H1 (cell line): ENCODE data around the gene INPP4B. TPM values are rescaled to one million over a fixed set of nuclear protein-coding genes. Genes with fewer than 3 reads are reported as not detected.

ENCODE experiments used
- CTCF ChIA-PET: fragments of 300-600 bp; sonication (Branson Sonifier 250); formaldehyde crosslinking; loops from one replicate; lab custom pipeline; 2021; ENCODE audit not compliant: partially characterized antibody; lab: Charles Lee
- POLR2A ChIA-PET: fragments of 300-600 bp; sonication (Branson Sonifier 250); formaldehyde crosslinking; loops from one replicate; lab custom pipeline; 2021; ENCODE audit warnings: inconsistent platforms; ENCODE audit not compliant: partially characterized antibody; lab: Charles Lee
- DNase-seq, 2 experiments: peaks; one replicate each; pipeline versions ENCODE4 v3.0.0 to v3.0.0-alpha.2; 2010 to 2022; ENCODE audit warnings: low spot score in 2 of 2, low read depth in 1 of 2, mixed read lengths in 1 of 2
- FAIRE-seq: peaks from 2 replicates; lab custom pipeline; 2011; peaks lifted over from hg19 to GRCh38; lab: Jason Lieb, UNC
- H2AFZ ChIP-seq: 2 replicates; pipeline ENCODE4 v1.8.1; 2012; ENCODE audit warnings: low read length, inconsistent platforms
- H2AK5ac ChIP-seq: 2 replicates; pipeline ENCODE4 v1.6.1; 2013; ENCODE audit warnings: low read depth, low read length
- H2BK120ac ChIP-seq: replicated peaks from 2 replicates; pipeline ENCODE3; 2013; ENCODE audit warnings: low read depth, low read length, inconsistent platforms
- H2BK12ac ChIP-seq: 2 replicates; pipeline ENCODE4 v1.6.1; 2013; ENCODE audit warnings: low read depth, low read length
- H2BK15ac ChIP-seq: 2 replicates; pipeline ENCODE4 v1.6.1; 2013; ENCODE audit warnings: low read length
- H2BK20ac ChIP-seq: 2 replicates; pipeline ENCODE4 v1.6.1; 2013; ENCODE audit warnings: low read length
- H2BK5ac ChIP-seq: 2 replicates; pipeline ENCODE4 v1.6.1; 2013; ENCODE audit warnings: low read depth, low read length
- H3K14ac ChIP-seq: 2 replicates; pipeline ENCODE4 v1.6.1; 2013; ENCODE audit warnings: inconsistent platforms; ENCODE audit not compliant: insufficient read length
- H3K18ac ChIP-seq: 2 replicates; pipeline ENCODE4 v1.6.1; 2013; ENCODE audit warnings: low read length; ENCODE audit errors: extremely low read depth
- H3K23ac ChIP-seq: 2 replicates; pipeline ENCODE4 v1.6.1; 2013; ENCODE audit warnings: inconsistent platforms; ENCODE audit not compliant: insufficient read length
- H3K23me2 ChIP-seq: 2 replicates; pipeline ENCODE4 v1.6.1; 2013; ENCODE audit warnings: low read depth, low read length
- H3K27ac ChIP-seq: 2 replicates; pipeline ENCODE4 v1.6.1; 2011; ENCODE audit warnings: low read depth, low read length, inconsistent platforms
- H3K27me3 ChIP-seq, 4 experiments: replicated peaks in 1 of 4; 1 replicate in 1 of 4; 2 replicates in 3 of 4; pipeline versions ENCODE4 v1.6.1 to v1.8.1; 2011 to 2013; ENCODE audit warnings: low read length in 3 of 4, mild to moderate bottlenecking in 3 of 4, inconsistent platforms in 2 of 4, mixed read lengths in 2 of 4, moderate library complexity in 1 of 4; ENCODE audit not compliant: control insufficient read depth in 3 of 4, insufficient read depth in 3 of 4; ENCODE audit errors: extremely low read depth in 1 of 4
- H3K36me3 ChIP-seq, 4 experiments: 2 replicates each; pipeline versions ENCODE4 v1.6.1 to v1.8.1; 2011 to 2013; ENCODE audit warnings: mild to moderate bottlenecking in 4 of 4, low read length in 3 of 4, moderate library complexity in 2 of 4, control low read depth in 1 of 4, inconsistent platforms in 1 of 4; ENCODE audit not compliant: insufficient read depth in 4 of 4, control insufficient read depth in 2 of 4
- H3K4ac ChIP-seq: replicated peaks from 2 replicates; pipeline ENCODE3; 2013; ENCODE audit warnings: low read length, low read depth, mixed read lengths, inconsistent platforms; ENCODE audit not compliant: insufficient read length
- H3K4me1 ChIP-seq, 4 experiments: replicated peaks in 1 of 4; 1 replicate in 1 of 4; 2 replicates in 3 of 4; pipeline versions ENCODE4 v1.6.1 to v1.8.1; 2011 to 2013; ENCODE audit warnings: low read length in 3 of 4, inconsistent platforms in 2 of 4, mixed read lengths in 1 of 4; ENCODE audit not compliant: insufficient read depth in 4 of 4, control insufficient read depth in 3 of 4
- H3K4me2 ChIP-seq, 2 experiments: 2 replicates each; pipeline versions ENCODE4 v1.6.1 to v1.8.1; 2011 to 2013; ENCODE audit warnings: low read depth in 2 of 2, low read length in 2 of 2, control low read depth in 1 of 2, inconsistent platforms in 1 of 2, mild to moderate bottlenecking in 1 of 2; ENCODE audit not compliant: insufficient read depth in 1 of 2
- H3K4me3 ChIP-seq, 4 experiments: fragments of 200-600, 300-600 bp in 1 of 4; sonication (generic), shearing (Covaris generic), sonication (Bioruptor Twin) in 1 of 4; 2 replicates each; pipeline versions ENCODE4 v1.5.1 to v1.8.1; 2011 to 2016; ENCODE audit warnings: low read length in 4 of 4, low read depth in 3 of 4, control low read depth in 2 of 4, inconsistent platforms in 2 of 4, mild to moderate bottlenecking in 2 of 4, mixed read lengths in 1 of 4, moderate library complexity in 1 of 4; ENCODE audit not compliant: insufficient read depth in 2 of 4; ENCODE audit errors: extremely low read depth in 1 of 4
- H3K56ac ChIP-seq: replicated peaks from 2 replicates; pipeline ENCODE3; 2013; ENCODE audit warnings: low read depth, mild to moderate bottlenecking, mixed read lengths, low read length, inconsistent platforms; ENCODE audit not compliant: insufficient read length
- H3K79me1 ChIP-seq: 2 replicates; pipeline ENCODE4 v1.6.1; 2013; ENCODE audit warnings: low read depth, low read length, control low read depth
- H3K79me2 ChIP-seq, 2 experiments: 2 replicates each; pipeline versions ENCODE4 v1.6.1 to v1.8.1; 2012 to 2013; ENCODE audit warnings: low read length in 2 of 2, mild to moderate bottlenecking in 2 of 2, inconsistent platforms in 1 of 2; ENCODE audit not compliant: insufficient read depth in 2 of 2, control insufficient read depth in 1 of 2
- H3K9ac ChIP-seq, 4 experiments: replicated peaks in 1 of 4; 1 replicate in 1 of 4; 2 replicates in 3 of 4; pipeline versions ENCODE4 v1.6.1 to v1.8.1; 2011 to 2013; ENCODE audit warnings: low read depth in 3 of 4, low read length in 3 of 4, control low read depth in 2 of 4, mild to moderate bottlenecking in 2 of 4, moderate library complexity in 2 of 4, inconsistent platforms in 1 of 4; ENCODE audit errors: extremely low read depth in 1 of 4
- H3K9me3 ChIP-seq, 2 experiments: 2 replicates each; pipeline versions ENCODE4 v1.6.1 to v1.8.1; 2012 to 2013; ENCODE audit warnings: mild to moderate bottlenecking in 2 of 2, moderate library complexity in 2 of 2, control low read depth in 1 of 2, inconsistent platforms in 1 of 2, low read depth in 1 of 2, low read length in 1 of 2, mixed read lengths in 1 of 2; ENCODE audit not compliant: insufficient read depth in 2 of 2
- H4K20me1 ChIP-seq, 2 experiments: replicated peaks in 1 of 2; 2 replicates each; pipeline versions ENCODE3 to v1.8.1; 2011 to 2013; ENCODE audit warnings: inconsistent platforms in 2 of 2, low read length in 2 of 2, mild to moderate bottlenecking in 1 of 2; ENCODE audit not compliant: insufficient read depth in 2 of 2, control insufficient read depth in 1 of 2
- H4K5ac ChIP-seq: 2 replicates; pipeline ENCODE4 v1.6.1; 2013; ENCODE audit warnings: low read length, low read depth, mixed read lengths, inconsistent platforms; ENCODE audit not compliant: insufficient read length
- H4K8ac ChIP-seq: 2 replicates; pipeline ENCODE4 v1.8.0; 2013; ENCODE audit warnings: mild to moderate bottlenecking, moderate library complexity, low read length, inconsistent platforms; ENCODE audit not compliant: insufficient read depth; ENCODE audit errors: extremely low read depth
- H4K91ac ChIP-seq: replicated peaks from 2 replicates; pipeline ENCODE3; 2013; ENCODE audit warnings: low read length, mixed read lengths, inconsistent platforms; ENCODE audit not compliant: insufficient read length
- CEBPB ChIP-seq: IDR thresholded peaks from 2 replicates; pipeline ENCODE4 v1.6.1; 2012; ENCODE audit warnings: low read depth, low read length
- EGR1 ChIP-seq: IDR thresholded peaks from 2 replicates; pipeline ENCODE4 v1.6.1; 2011; ENCODE audit warnings: low read depth, low read length, borderline replicate concordance
- EZH2 ChIP-seq: fragments of 200-600 bp; sonication (generic); IDR thresholded peaks from 2 replicates; pipeline ENCODE4 v1.7.1; 2012; ENCODE audit warnings: low read depth, mild to moderate bottlenecking, moderate library complexity, low read length, inconsistent platforms; ENCODE audit not compliant: severe bottlenecking
- KDM4A ChIP-seq: IDR thresholded peaks from one replicate; pipeline ENCODE4 v1.7.1; 2012; ENCODE audit warnings: low read depth, mild to moderate bottlenecking, moderate library complexity, low read length, inconsistent platforms; ENCODE audit not compliant: severe bottlenecking
- polyA plus RNA-seq, 7 experiments: library from polyadenylated mRNA; depleted of rRNA in 3 of 7; stranded (reverse) in 5 of 7; unstranded in 2 of 7; fragments of >200 nt in 5 of 7; fragments of 200-250 nt in 2 of 7; gene quantifications; 1 replicate in 5 of 7; 2 replicates in 1 of 7; 4 replicates in 1 of 7; pipeline versions ENCODE4 v1.2.1 to v1.2.3, GENCODE V29; 2011 to 2013; ENCODE audit warnings: missing spikeins in 2 of 7, mixed read lengths in 2 of 7
- total RNA-seq: library from RNA; stranded (reverse); fragmentation: NEBNext Ultra II Directional; extraction: Animal tissue kit (Norgen Biotek cat#: 25700); gene quantifications from 2 replicates; pipeline ENCODE4 v1.2.1, GENCODE V29; 2021
- TF ChIP-seq, protein P1 (sequence below): IDR thresholded peaks from 2 replicates; pipeline ENCODE4 v1.6.1; 2011; ENCODE audit warnings: low read length, improper control_type of control experiment

The INPP4B gene
- total and polyA plus RNA-seq, 2 of the 8 experiments (the other 6 are each of a cell fraction or from before 2014, with no cell fraction given): 0.11 to 0.54 TPM

- H3K79me2 ChIP-seq: no peaks in the 10 kb centered on the region
- H3K27ac ChIP-seq: no peak overlapping the region
- peaks cover 0 to 2% of the 10 kb centered on the region in 2 experiments for H4K20me1 ChIP-seq
- no peaks in the 10 kb centered on the region for H3K36me3 ChIP-seq
- H3K27me3 ChIP-seq: no peaks in the 10 kb centered on the region
- no peaks in the 10 kb centered on the region for H3K9me3 ChIP-seq
- no peak for DNase-seq
- no peak overlapping the region for H3K4me3 ChIP-seq
- no peak overlapping the region for H3K4ac ChIP-seq
- H3K23ac ChIP-seq: no peak overlapping the region
- FAIRE-seq: no peak
- H3K4me1 ChIP-seq: no peaks in the 10 kb centered on the region
- CTCF ChIA-PET: no interaction called here
- no peaks in the 10 kb centered on the region for H3K79me1 ChIP-seq
- H2BK12ac ChIP-seq: no peak overlapping the region
- no peak overlapping the region for H2BK20ac ChIP-seq
- H2AK5ac ChIP-seq: no peak overlapping the region
- no peak overlapping the region for H4K8ac ChIP-seq
- no peak overlapping the region for H3K18ac ChIP-seq
- H2BK15ac ChIP-seq: no peak overlapping the region
- H3K14ac ChIP-seq: no peak overlapping the region
- H2AFZ ChIP-seq: no peak overlapping the region
- no peak overlapping the region for H4K5ac ChIP-seq
- H3K9ac ChIP-seq: no peak overlapping the region
- no peak overlapping the region for H4K91ac ChIP-seq
- POLR2A ChIA-PET: no interaction called here
- no peak overlapping the region for H3K4me2 ChIP-seq
- no peak overlapping the region for H2BK120ac ChIP-seq
- H2BK5ac ChIP-seq: no peak overlapping the region
- H3K56ac ChIP-seq: no peak overlapping the region
- H3K23me2 ChIP-seq: no peaks in the 10 kb centered on the region
- TF ChIP-seq KDM4A (no peak), CEBPB (no peak), EZH2 (no peak), EGR1 (no peak)
- TF ChIP-seq, protein P1, sequence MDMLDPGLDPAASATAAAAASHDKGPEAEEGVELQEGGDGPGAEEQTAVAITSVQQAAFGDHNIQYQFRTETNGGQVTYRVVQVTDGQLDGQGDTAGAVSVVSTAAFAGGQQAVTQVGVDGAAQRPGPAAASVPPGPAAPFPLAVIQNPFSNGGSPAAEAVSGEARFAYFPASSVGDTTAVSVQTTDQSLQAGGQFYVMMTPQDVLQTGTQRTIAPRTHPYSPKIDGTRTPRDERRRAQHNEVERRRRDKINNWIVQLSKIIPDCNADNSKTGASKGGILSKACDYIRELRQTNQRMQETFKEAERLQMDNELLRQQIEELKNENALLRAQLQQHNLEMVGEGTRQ: no peak
These were observed 689.8 kb downstream of the INPP4B start for GRCh38 chr4:142156256-142156655.
